DOHH2 (cell line): ENCODE results near the gene CEP85L.

Source experiments
- EZH2phosphoT487 ChIP-seq: fragments of 200-600 bp; sonication (generic); IDR thresholded peaks from 2 replicates; pipeline ENCODE4 v1.6.1; 2017; ENCODE audit warnings: borderline replicate concordance, mild to moderate bottlenecking, antibody characterized with exemption, low read length, moderate library complexity, mixed read lengths
- TF ChIP-seq, protein P1 (sequence below): fragments of 200-600 bp; sonication (generic); IDR thresholded peaks from one replicate; pipeline ENCODE4 v1.5.1; 2014; ENCODE audit warnings: antibody characterized with exemption, mild to moderate bottlenecking, low read depth, low read length; ENCODE audit not compliant: poor library complexity, severe bottlenecking

DNA sequence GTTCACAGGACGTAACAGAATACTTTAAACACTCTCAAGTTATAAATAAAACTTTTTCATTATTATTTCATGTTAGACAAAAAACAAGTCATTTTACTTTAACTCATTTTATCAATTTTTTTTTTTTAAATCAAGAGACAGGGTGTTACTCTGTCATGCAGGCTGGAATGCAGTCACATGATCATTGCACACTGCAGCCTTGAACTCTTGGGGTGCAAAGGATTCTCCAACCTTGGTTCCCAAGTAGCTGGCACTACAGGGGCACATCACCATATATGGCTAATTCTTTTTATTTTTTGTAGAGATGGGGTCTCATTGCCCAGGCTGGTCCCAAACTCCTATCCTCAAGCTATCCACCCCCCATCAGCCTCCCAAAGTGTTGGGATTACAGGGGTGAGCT lies 89.1 kb downstream of the CEP85L start:
- TF ChIP-seq, protein P1, sequence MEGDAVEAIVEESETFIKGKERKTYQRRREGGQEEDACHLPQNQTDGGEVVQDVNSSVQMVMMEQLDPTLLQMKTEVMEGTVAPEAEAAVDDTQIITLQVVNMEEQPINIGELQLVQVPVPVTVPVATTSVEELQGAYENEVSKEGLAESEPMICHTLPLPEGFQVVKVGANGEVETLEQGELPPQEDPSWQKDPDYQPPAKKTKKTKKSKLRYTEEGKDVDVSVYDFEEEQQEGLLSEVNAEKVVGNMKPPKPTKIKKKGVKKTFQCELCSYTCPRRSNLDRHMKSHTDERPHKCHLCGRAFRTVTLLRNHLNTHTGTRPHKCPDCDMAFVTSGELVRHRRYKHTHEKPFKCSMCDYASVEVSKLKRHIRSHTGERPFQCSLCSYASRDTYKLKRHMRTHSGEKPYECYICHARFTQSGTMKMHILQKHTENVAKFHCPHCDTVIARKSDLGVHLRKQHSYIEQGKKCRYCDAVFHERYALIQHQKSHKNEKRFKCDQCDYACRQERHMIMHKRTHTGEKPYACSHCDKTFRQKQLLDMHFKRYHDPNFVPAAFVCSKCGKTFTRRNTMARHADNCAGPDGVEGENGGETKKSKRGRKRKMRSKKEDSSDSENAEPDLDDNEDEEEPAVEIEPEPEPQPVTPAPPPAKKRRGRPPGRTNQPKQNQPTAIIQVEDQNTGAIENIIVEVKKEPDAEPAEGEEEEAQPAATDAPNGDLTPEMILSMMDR: no peak
- no peak for TF ChIP-seq EZH2phosphoT487
